NCI-H82 treated with DMSO at 0.1 percent for 48 hours (cell line): Measurements from ENCODE around the gene RBMS3.
"Not testable (repeated sequence)": the region's sequence is repeated elsewhere in the genome, so short reads cannot be mapped to it uniquely, and the experiment has no call there.

ENCODE experiments used
- DNase-seq: peaks from one replicate; lab custom pipeline; 2025; ENCODE audit not compliant: unreplicated experiment; lab: John Stamatoyannopoulos, UW

RBMS3 gene

GRCh38 chr3:29976871-29977270, 696.0 kb downstream of the RBMS3 start:
- DNase-seq = no peak

GRCh38 chr3:29977360-29977759, 696.5 kb downstream of the RBMS3 start:
- DNase-seq = no peak

- DNase-seq = no peak
Observed at GRCh38 chr3:29978036-29978435, 697.2 kb downstream of the RBMS3 start.

- DNase-seq = no peak
Observed at GRCh38 chr3:29991198-29991597, 710.3 kb downstream of the RBMS3 start.

GRCh38 chr3:30002797-30003196, 721.9 kb downstream of the RBMS3 start:
- no peak for DNase-seq

- no peak for DNase-seq
Observed at GRCh38 chr3:30003741-30004140, 722.9 kb downstream of the RBMS3 start.

- DNase-seq = no peak
Observed at GRCh38 chr3:30004481-30004880, 723.6 kb downstream of the RBMS3 start.

- DNase-seq = no peak
Observed at GRCh38 chr3:30006111-30006510, 725.2 kb downstream of the RBMS3 start.

- DNase-seq = no peak
Observed at GRCh38 chr3:30007668-30008067, 726.8 kb downstream of the RBMS3 start.

GRCh38 chr3:30011237-30011803, 730.4 kb downstream of the RBMS3 start:
- no peak for DNase-seq

- peak; percentile 25 for DNase-seq
Observed at GRCh38 chr3:30012941-30013543, 732.2 kb downstream of the RBMS3 start.

GRCh38 chr3:30017901-30018300, 737.0 kb downstream of the RBMS3 start:
- no peak for DNase-seq

- DNase-seq = no peak
Observed at GRCh38 chr3:30020380-30020779, 739.5 kb downstream of the RBMS3 start.

GRCh38 chr3:30024466-30024865, 743.6 kb downstream of the RBMS3 start:
- DNase-seq = no peak

- DNase-seq = no peak
Observed at GRCh38 chr3:30026851-30027250, 746.0 kb downstream of the RBMS3 start.

GRCh38 chr3:30034246-30034991, 753.5 kb downstream of the RBMS3 start:
- no peak for DNase-seq

GRCh38 chr3:30035935-30036567, 755.2 kb downstream of the RBMS3 start:
- DNase-seq = no peak

GRCh38 chr3:30040126-30040525, 759.3 kb downstream of the RBMS3 start:
- no peak for DNase-seq

GRCh38 chr3:30041481-30041880, 760.6 kb downstream of the RBMS3 start:
- not testable (repeated sequence) for DNase-seq

- no peak for DNase-seq
Observed at GRCh38 chr3:30042274-30042859, 761.5 kb downstream of the RBMS3 start.

- no peak for DNase-seq
Observed at GRCh38 chr3:30042916-30043555, 762.2 kb downstream of the RBMS3 start.
